Gastroesophageal sphincter (tissue), 3 donors: Measurements from ENCODE around the gene ACTR3C.
"Not testable (repeated sequence)": the region's sequence is repeated elsewhere in the genome, so short reads cannot be mapped to it uniquely, and the experiment has no call there.

Source experiments
- CTCF ChIP-seq, 4 experiments: fragments of 200-600 bp in 2 of 4; fragments of 450-650 bp in 2 of 4; sonication (generic) in 1 of 4; IDR thresholded peaks; one replicate each; pipeline ENCODE4 v1.5.1; 2017 to 2019; ENCODE audit warnings: antibody characterized with exemption in 4 of 4, mild to moderate bottlenecking in 2 of 4, moderate library complexity in 2 of 4
- POLR2A ChIP-seq, 2 donors: fragments of 450-650 bp; IDR thresholded peaks; one replicate each; pipeline ENCODE4 v1.6.1; 2017; ENCODE audit warnings: antibody characterized with exemption in 2 of 2, mild to moderate bottlenecking in 2 of 2, moderate library complexity in 1 of 2
- POLR2AphosphoS5 ChIP-seq: sonication (generic); formaldehyde crosslinking; IDR thresholded peaks from one replicate; pipeline ENCODE4 v1.6.1; 2017; ENCODE audit warnings: antibody characterized with exemption

DNA sequence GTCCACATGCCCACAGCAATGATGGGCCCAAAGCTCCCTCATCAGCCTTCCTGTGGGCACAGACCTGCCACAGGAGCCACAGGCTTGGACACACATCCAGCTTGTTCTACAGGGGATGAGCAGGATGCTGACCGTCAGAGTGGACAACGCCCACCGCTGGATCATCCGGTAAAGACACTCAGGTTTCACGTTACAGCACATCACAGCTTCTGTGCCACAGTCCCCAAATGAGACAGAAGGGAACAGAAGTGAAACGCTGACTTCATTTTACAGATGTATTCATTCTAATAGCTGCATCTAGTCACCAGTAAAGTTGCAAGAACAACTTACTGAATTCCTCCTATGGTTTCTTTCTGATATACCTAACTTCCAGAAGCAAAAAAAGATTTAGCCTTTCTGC lies 33.0 kb downstream of the ACTR3C start:
- TF ChIP-seq CTCF (IDR thresholded peaks at IDR 0.05); POLR2AphosphoS5; POLR2A (IDR thresholded peaks at IDR 0.05): not testable (repeated sequence)
